Hematopoietic multipotent progenitor cell treated with erythropoietin and hydrocortisone succinate and interleukin-3 and kit ligand, for 6 days (in vitro differentiated cells): Measurements from ENCODE around the gene HMX1.

ENCODE experiments used
- DNase-seq: peaks from one replicate; pipeline ENCODE4 v3.0.0-alpha.2; 2015

Gene HMX1

GRCh38 chr4:8838961-8839431 is 32.6 kb downstream of the HMX1 start:
- no peak for DNase-seq

GRCh38 chr4:8838296-8838960 is 33.2 kb downstream of the HMX1 start:
- no peak for DNase-seq

- no peak for DNase-seq
Observed at GRCh38 chr4:8837181-8837841, 34.3 kb downstream of the HMX1 start.

GRCh38 chr4:8836664-8837171 is 34.9 kb downstream of the HMX1 start:
- DNase-seq, result no peak

- DNase-seq, result no peak
Observed at GRCh38 chr4:8835521-8836365, 35.9 kb downstream of the HMX1 start.

GRCh38 chr4:8834681-8835220 is 36.9 kb downstream of the HMX1 start:
- DNase-seq, result no peak

GRCh38 chr4:8832113-8832915 is 39.3 kb downstream of the HMX1 start:
- no peak for DNase-seq

GRCh38 chr4:8831221-8832112 is 40.2 kb downstream of the HMX1 start:
- no peak for DNase-seq

GRCh38 chr4:8830611-8831200 is 40.9 kb downstream of the HMX1 start:
- no peak for DNase-seq

GRCh38 chr4:8830056-8830455 is 41.6 kb downstream of the HMX1 start:
- DNase-seq, result no peak

- no peak for DNase-seq
Observed at GRCh38 chr4:8829584-8829983, 42.1 kb downstream of the HMX1 start.

GRCh38 chr4:8828869-8829268 is 42.8 kb downstream of the HMX1 start:
- no peak for DNase-seq

- DNase-seq, result no peak
Observed at GRCh38 chr4:8821151-8821950, 50.3 kb downstream of the HMX1 start.

GRCh38 chr4:8820178-8821102 is 51.2 kb downstream of the HMX1 start:
- DNase-seq, result no peak

GRCh38 chr4:8819473-8820177 is 52.0 kb downstream of the HMX1 start:
- DNase-seq, result no peak

- DNase-seq, result no peak
Observed at GRCh38 chr4:8819019-8819418, 52.6 kb downstream of the HMX1 start.

- DNase-seq, result no peak
Observed at GRCh38 chr4:8818063-8818881, 53.4 kb downstream of the HMX1 start.

GRCh38 chr4:8817813-8818062 is 53.9 kb downstream of the HMX1 start:
- no peak for DNase-seq
